Measurements from ENCODE around the gene VSIG10L.

GRCh38 chr19:51386882-51387520 lies 45.1 kb upstream of the VSIG10L start:
- TF ChIP-seq CTCF (IDR thresholded peaks at IDR 0.05; ENCODE audit: insufficient read depth, low read depth, low read length) (no peak), EZH2 (IDR thresholded peaks at IDR 0.05; ENCODE audit: insufficient read depth, low read length) (no peak)

All from astrocyte (in vitro differentiated cells and primary cell).